GM12892 (cell line): ENCODE data around the gene F2.

ENCODE experiments used
- POLR2A ChIP-seq: IDR thresholded peaks from 2 replicates; pipeline ENCODE4 v1.6.1; 2011; ENCODE audit warnings: low read depth, low read length, control low read depth
- POLR2AphosphoS5 ChIP-seq: IDR thresholded peaks from 2 replicates; pipeline ENCODE4 v1.6.1; 2011; ENCODE audit warnings: low read depth, low read length, control low read depth
- TAF1 ChIP-seq: IDR thresholded peaks from 2 replicates; pipeline ENCODE4 v1.6.1; 2011; ENCODE audit warnings: low read depth, mild to moderate bottlenecking, control low read depth, low read length, borderline replicate concordance

GRCh38 chr11:46695345-46696211 lies 23.4 kb upstream of the F2 start:
- TF ChIP-seq TAF1 (no peak), POLR2A (no peak), POLR2AphosphoS5 (no peak)
